Measurements from ENCODE around the gene GSTT2.
A peak's percentile ranks its signal among the peaks of the same experiment; 100 is the strongest.

GSTT2 gene

GRCh38 chr22:24008381-24009226, 28.7 kb downstream of the GSTT2 start:
- no peak for DNase-seq (ENCODE audit: low read depth)
- no peak overlapping the region for H3K4me3 ChIP-seq (ENCODE audit: low read length)
- TF ChIP-seq CTCF (conservative IDR thresholded peaks at IDR 0.05; ENCODE audit: low read depth, low read length): no peak

GRCh38 chr22:24009227-24010017, 29.5 kb downstream of the GSTT2 start:
- no peak for DNase-seq (ENCODE audit: low read depth)
- H3K4me3 ChIP-seq (ENCODE audit: low read length): no peak overlapping the region
- TF ChIP-seq CTCF (conservative IDR thresholded peaks at IDR 0.05; ENCODE audit: low read depth, low read length): no peak

- H3K4me3 ChIP-seq (ENCODE audit: low read length): no peak overlapping the region
- DNase-seq (ENCODE audit: low read depth): no peak
- TF ChIP-seq CTCF (conservative IDR thresholded peaks at IDR 0.05; ENCODE audit: low read depth, low read length): no peak
Measured at GRCh38 chr22:24010018-24010391, 30.1 kb downstream of the GSTT2 start.

- H3K4me3 ChIP-seq (ENCODE audit: low read length): peak overlapping the region; percentile 96
- DNase-seq (ENCODE audit: low read depth): no peak
Measured at GRCh38 chr22:24011735-24012068, 31.8 kb downstream of the GSTT2 start.

GRCh38 chr22:24016156-24016555, 36.2 kb downstream of the GSTT2 start:
- H3K4me3 ChIP-seq (ENCODE audit: low read length): no peak overlapping the region
- DNase-seq (ENCODE audit: low read depth): no peak
- TF ChIP-seq CTCF (conservative IDR thresholded peaks at IDR 0.05; ENCODE audit: low read depth, low read length): no peak

More at GRCh38 chr22:24011735-24012068, 31.8 kb downstream of the GSTT2 start:
- TF ChIP-seq CTCF (conservative IDR thresholded peaks at IDR 0.05; ENCODE audit: low read depth, low read length): no peak

GRCh38 chr22:24021304-24021703, 41.4 kb downstream of the GSTT2 start:
- no peak overlapping the region for H3K4me3 ChIP-seq (ENCODE audit: low read length)
- TF ChIP-seq CTCF (conservative IDR thresholded peaks at IDR 0.05; ENCODE audit: low read depth, low read length): no peak
- DNase-seq (ENCODE audit: low read depth): no peak

Measured in retinal pigment epithelial cell (primary cell).